HCT116 (cell line): Measurements from ENCODE around the gene PXMP4. TPM values are rescaled to one million over a fixed set of nuclear protein-coding genes. Genes with fewer than 3 reads are reported as not detected.

ENCODE experiments used
- ATAC-seq: fragments of 200-7000 bp; cut with Tn5 transposase; 2 replicates; pipeline ENCODE4 v1.9.1; 2020; ENCODE audit warnings: mild to moderate bottlenecking, moderate library complexity
- BruUV-seq: library from RNA; stranded (reverse); fragments of 400-500 nt; replicated peaks from 2 replicates; lab custom pipeline; 2021; lab: Mats Ljungman, UMichigan
- CTCF ChIA-PET: fragments of 300-600 bp; sonication (Branson Sonifier 250); formaldehyde crosslinking; loops from one replicate; lab custom pipeline; 2021; ENCODE audit warnings: antibody characterized with exemption; lab: Charles Lee
- POLR2A ChIA-PET: fragments of 300-600, 350-600 bp; sonication (Branson Sonifier 250); formaldehyde crosslinking; loops from one replicate; lab custom pipeline; 2021; ENCODE audit warnings: antibody characterized with exemption; lab: Charles Lee
- RAD21 ChIA-PET, 2 experiments: fragments of 300-600 bp; sonication (Branson Sonifier 250); formaldehyde crosslinking; loops; one replicate each; lab custom pipeline; 2023; ENCODE audit warnings: low total read pairs in 2 of 2; ENCODE audit not compliant: uncharacterized antibody in 2 of 2, unreplicated experiment in 2 of 2, low non-redundant PET in 1 of 2; lab: Charles Lee
- DNase-seq: peaks from one replicate; pipeline ENCODE4 v3.0.0-alpha.2; 2010; ENCODE audit warnings: low read depth, low spot score
- H2AFZ ChIP-seq: fragments of 200-600 bp; shearing (Covaris generic), sonication (generic); 2 replicates; pipeline ENCODE4 v1.6.1; 2017; ENCODE audit warnings: low read depth, mixed run types, mixed read lengths, antibody characterized with exemption, low read length; ENCODE audit not compliant: poor library complexity, severe bottlenecking
- H3K27ac ChIP-seq: 2 replicates; pipeline ENCODE4 v1.5.1; 2012; ENCODE audit warnings: low read depth, low read length
- H3K27me3 ChIP-seq: fragments of 200-600 bp; sonication (generic); 2 replicates; pipeline ENCODE4 v1.6.1; 2016; ENCODE audit warnings: mixed run types, low read length, mixed read lengths; ENCODE audit not compliant: insufficient read depth
- H3K36me3 ChIP-seq, 2 experiments: fragments of 200-500 bp in 1 of 2; fragments of 200-600 bp in 1 of 2; sonication (Bioruptor generic) in 1 of 2; sonication (generic) in 1 of 2; 2 replicates each; pipeline versions ENCODE4 v1.5.1 to v1.6.1; 2014 to 2016; ENCODE audit warnings: low read length in 2 of 2, inconsistent platforms in 1 of 2, mixed read lengths in 1 of 2, mixed run types in 1 of 2; ENCODE audit not compliant: insufficient read depth in 2 of 2, control insufficient read depth in 1 of 2
- H3K4me1 ChIP-seq, 2 experiments: fragments of 200-600 bp in 1 of 2; sonication (generic) in 1 of 2; 2 replicates each; pipeline versions ENCODE4 v1.5.1 to v1.6.1; 2012 to 2017; ENCODE audit warnings: low read length in 2 of 2, inconsistent platforms in 1 of 2, mild to moderate bottlenecking in 1 of 2, mixed read lengths in 1 of 2, mixed run types in 1 of 2, moderate library complexity in 1 of 2; ENCODE audit not compliant: insufficient read depth in 2 of 2, control insufficient read depth in 1 of 2
- H3K4me2 ChIP-seq: fragments of 200-600 bp; sonication (generic); 2 replicates; pipeline ENCODE4 v1.6.1; 2017; ENCODE audit warnings: mixed run types, low read length, mixed read lengths
- H3K4me3 ChIP-seq, 2 experiments: fragments of 200-600 bp in 1 of 2; sonication (generic) in 1 of 2; replicated peaks in 1 of 2; 2 replicates each; pipeline ENCODE4 v1.5.1; 2011 to 2016; ENCODE audit warnings: low read length in 2 of 2, control low read depth in 1 of 2, low read depth in 1 of 2, mild to moderate bottlenecking in 1 of 2, mixed read lengths in 1 of 2, mixed run types in 1 of 2
- H3K79me2 ChIP-seq: fragments of 200-600 bp; sonication (generic); 2 replicates; pipeline ENCODE4 v1.6.1; 2017; ENCODE audit warnings: mild to moderate bottlenecking, mixed run types, low read length, moderate library complexity, mixed read lengths; ENCODE audit not compliant: insufficient read depth
- H3K9ac ChIP-seq: fragments of 200-600 bp; sonication (generic); 2 replicates; pipeline ENCODE4 v1.6.1; 2016; ENCODE audit warnings: low read length, mixed read lengths
- H3K9me2 ChIP-seq: fragments of 200-600 bp; sonication (generic), shearing (Covaris generic); 2 replicates; pipeline ENCODE4 v1.6.1; 2017; ENCODE audit warnings: mixed run types, mild to moderate bottlenecking, moderate library complexity; ENCODE audit not compliant: insufficient read depth
- H3K9me3 ChIP-seq, 2 experiments: fragments of 200-500 bp in 1 of 2; fragments of 200-600 bp in 1 of 2; sonication (Bioruptor generic) in 1 of 2; sonication (generic) in 1 of 2; 2 replicates each; pipeline ENCODE4 v1.6.1; 2014 to 2017; ENCODE audit warnings: low read length in 2 of 2, mixed read lengths in 2 of 2, inconsistent platforms in 1 of 2, low read depth in 1 of 2, mild to moderate bottlenecking in 1 of 2, mixed run types in 1 of 2, moderate library complexity in 1 of 2; ENCODE audit not compliant: control insufficient read depth in 1 of 2, insufficient read depth in 1 of 2
- H4K20me1 ChIP-seq: fragments of 200-600 bp; sonication (generic), shearing (Covaris generic); 2 replicates; pipeline ENCODE4 v1.6.1; 2017; ENCODE audit warnings: mixed run types, mild to moderate bottlenecking, moderate library complexity; ENCODE audit not compliant: insufficient read depth
- ELF1 ChIP-seq: IDR thresholded peaks from 2 replicates; pipeline ENCODE4 v1.6.1; 2012; ENCODE audit warnings: low read depth, borderline replicate concordance
- EZH2phosphoT487 ChIP-seq: fragments of 200-600 bp; IDR thresholded peaks from 2 replicates; pipeline ENCODE4 v1.6.1; 2018; ENCODE audit warnings: antibody characterized with exemption, borderline replicate concordance
- POLR2A ChIP-seq: IDR thresholded peaks from 2 replicates; pipeline ENCODE4 v1.7.0; 2011; ENCODE audit warnings: borderline replicate concordance; ENCODE audit not compliant: insufficient read depth, insufficient read length; ENCODE audit errors: extremely low read depth
- POLR2AphosphoS5 ChIP-seq: IDR thresholded peaks from 2 replicates; pipeline ENCODE4 v1.6.1; 2011; ENCODE audit warnings: mild to moderate bottlenecking, low read depth, low read length, moderate library complexity
- REST ChIP-seq: IDR thresholded peaks from 2 replicates; pipeline ENCODE4 v1.6.1; 2012; ENCODE audit warnings: low read depth
- SIN3A ChIP-seq: IDR thresholded peaks from 2 replicates; pipeline ENCODE4 v1.6.1; 2012; ENCODE audit warnings: low read depth
- ZNF274 ChIP-seq: fragments of 200-500 bp; sonication (Bioruptor generic); IDR thresholded peaks from 2 replicates; pipeline ENCODE4 v1.6.1; 2014; ENCODE audit warnings: mild to moderate bottlenecking, low read depth, low read length, inconsistent platforms
- intact Hi-C: fragments of 100-400 bp; cut with micrococcal nuclease; formaldehyde crosslinking; loops from 2 replicates; pipeline ENCODE4 v1.10.0; 2022
- total RNA-seq: library from RNA; stranded (reverse); gene quantifications from one replicate; pipeline ENCODE4 v1.2.1, GENCODE V29; 2021; ENCODE audit not compliant: unreplicated experiment
- TF ChIP-seq, protein P1 (sequence below), 3 experiments: fragments of 200-600 bp in 1 of 3; sonication (generic) in 1 of 3; IDR thresholded peaks in 2 of 3; conservative IDR thresholded peaks in 1 of 3; 2 replicates each; pipeline ENCODE4 v1.5.1; 2012 to 2017; ENCODE audit warnings: low read depth in 2 of 3, low read length in 2 of 3, antibody characterized with exemption in 1 of 3, borderline replicate concordance in 1 of 3, control low read depth in 1 of 3, mild to moderate bottlenecking in 1 of 3, mixed read lengths in 1 of 3, mixed run types in 1 of 3, moderate library complexity in 1 of 3; ENCODE audit not compliant: insufficient read depth in 1 of 3
- TF ChIP-seq, protein P2 (sequence below): IDR thresholded peaks from 2 replicates; pipeline ENCODE4 v1.6.1; 2012

The PXMP4 gene
- total RNA-seq, 1 experiment from 2014 or later: 9.6 TPM

DNA sequence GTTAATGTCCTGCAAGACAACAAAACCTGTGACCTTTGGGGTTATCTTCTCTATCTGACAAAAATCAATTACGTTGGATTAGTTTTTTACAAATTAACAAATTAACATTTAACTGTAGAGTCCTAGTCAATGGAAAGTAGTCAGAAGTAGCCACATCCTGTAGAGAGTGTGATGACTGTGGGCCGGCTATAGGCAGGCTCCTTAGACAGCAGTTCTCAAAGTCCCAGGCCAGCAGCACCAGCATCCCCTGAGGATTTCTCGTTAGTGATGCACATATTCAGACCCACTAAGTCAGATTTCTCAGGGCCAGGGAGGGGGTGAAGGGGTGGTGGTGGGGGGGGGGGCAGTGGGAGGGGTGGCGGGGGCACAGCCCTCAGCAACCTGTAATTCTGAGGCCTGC lies 48.9 kb upstream of the PXMP4 start (continued):
- TF ChIP-seq, protein P1, sequence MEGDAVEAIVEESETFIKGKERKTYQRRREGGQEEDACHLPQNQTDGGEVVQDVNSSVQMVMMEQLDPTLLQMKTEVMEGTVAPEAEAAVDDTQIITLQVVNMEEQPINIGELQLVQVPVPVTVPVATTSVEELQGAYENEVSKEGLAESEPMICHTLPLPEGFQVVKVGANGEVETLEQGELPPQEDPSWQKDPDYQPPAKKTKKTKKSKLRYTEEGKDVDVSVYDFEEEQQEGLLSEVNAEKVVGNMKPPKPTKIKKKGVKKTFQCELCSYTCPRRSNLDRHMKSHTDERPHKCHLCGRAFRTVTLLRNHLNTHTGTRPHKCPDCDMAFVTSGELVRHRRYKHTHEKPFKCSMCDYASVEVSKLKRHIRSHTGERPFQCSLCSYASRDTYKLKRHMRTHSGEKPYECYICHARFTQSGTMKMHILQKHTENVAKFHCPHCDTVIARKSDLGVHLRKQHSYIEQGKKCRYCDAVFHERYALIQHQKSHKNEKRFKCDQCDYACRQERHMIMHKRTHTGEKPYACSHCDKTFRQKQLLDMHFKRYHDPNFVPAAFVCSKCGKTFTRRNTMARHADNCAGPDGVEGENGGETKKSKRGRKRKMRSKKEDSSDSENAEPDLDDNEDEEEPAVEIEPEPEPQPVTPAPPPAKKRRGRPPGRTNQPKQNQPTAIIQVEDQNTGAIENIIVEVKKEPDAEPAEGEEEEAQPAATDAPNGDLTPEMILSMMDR (IDR thresholded peaks at IDR 0.05 in 2 of 3, conservative IDR thresholded peaks at IDR 0.05 in 1 of 3; ENCODE audit: borderline replicate concordance in 1 of 3, insufficient read depth in 1 of 3, low read depth in 2 of 3, low read length in 2 of 3): no peak

DNA sequence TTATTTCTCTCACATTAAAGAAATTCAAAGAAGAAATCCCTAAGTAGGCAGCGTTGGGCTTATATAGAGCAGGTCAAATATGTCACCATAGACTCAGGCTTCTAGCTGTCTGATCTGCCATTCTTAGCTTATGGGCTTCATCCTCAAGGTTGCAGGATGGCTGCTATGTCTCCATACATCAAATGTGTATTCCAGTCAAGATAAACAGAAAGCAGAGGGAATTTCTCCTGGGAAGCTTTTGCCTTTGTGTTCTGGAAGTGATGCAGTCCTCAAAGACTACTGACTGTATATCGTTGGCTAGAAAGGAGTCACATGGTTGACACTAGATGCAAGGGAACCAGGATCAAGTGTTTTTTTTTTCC lies 47.6 kb upstream of the PXMP4 start:
- no peak for TF ChIP-seq ZNF274
- Histone ChIP-seq H3K36me3 (no peaks in the 10 kb centered on the region; a peak in 1 of 4 replicates), H4K20me1 (no peaks in the 10 kb centered on the region), H3K9me3 (no peaks in the 10 kb centered on the region), H3K27me3 (no peaks in the 10 kb centered on the region), H3K4me1 (no peaks in the 10 kb centered on the region), H3K9me2 (no peaks in the 10 kb centered on the region), H3K27ac (no peak overlapping the region), H3K9ac (no peak overlapping the region), H2AFZ (no peak overlapping the region), H3K4me3 (no peak overlapping the region), H3K4me2 (no peak overlapping the region), H3K79me2 (no peaks in the 10 kb centered on the region)
- BruUV-seq: no TSS peak
- DNase-seq: no peak
- RAD21 ChIA-PET: no interaction called here
- intact Hi-C loops: no loop called here
- CTCF ChIA-PET: no interaction called here
- POLR2A ChIA-PET: no interaction called here
- no peak for ATAC-seq

GRCh38 chr20:33766686-33767085 lies 46.6 kb upstream of the PXMP4 start:
- no peak for ATAC-seq
- Histone ChIP-seq H3K9me3 (no peaks in the 10 kb centered on the region), H3K4me3 (no peak overlapping the region), H3K36me3 (no peaks in the 10 kb centered on the region; a peak in 1 of 4 replicates), H2AFZ (no peak overlapping the region), H3K4me1 (no peaks in the 10 kb centered on the region), H3K9ac (no peak overlapping the region), H3K79me2 (no peaks in the 10 kb centered on the region), H3K27me3 (no peaks in the 10 kb centered on the region), H3K9me2 (no peaks in the 10 kb centered on the region)
- RAD21 ChIA-PET: no interaction called here
- no TSS peak for BruUV-seq
- intact Hi-C loops: no loop called here
- CTCF ChIA-PET: no interaction called here
- no peak for DNase-seq
- no peak for TF ChIP-seq EZH2phosphoT487
- no peak for TF ChIP-seq ELF1
- no peak for TF ChIP-seq POLR2AphosphoS5
- no peak for TF ChIP-seq REST
- TF ChIP-seq ZNF274: no peak
- TF ChIP-seq POLR2A: no peak
- TF ChIP-seq, protein P2, sequence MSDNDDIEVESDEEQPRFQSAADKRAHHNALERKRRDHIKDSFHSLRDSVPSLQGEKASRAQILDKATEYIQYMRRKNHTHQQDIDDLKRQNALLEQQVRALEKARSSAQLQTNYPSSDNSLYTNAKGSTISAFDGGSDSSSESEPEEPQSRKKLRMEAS: no peak
- no peak for TF ChIP-seq SIN3A
- TF ChIP-seq, all 23 proteins: peak for 0
- POLR2A ChIA-PET: no interaction called here
- no peak overlapping the region for H3K4me2 ChIP-seq
- H3K27ac ChIP-seq: no peak overlapping the region
- H4K20me1 ChIP-seq: no peaks in the 10 kb centered on the region
